Activated naive CD8-positive, alpha-beta T cell treated with anti-CD3 and anti-CD28 coated beads, Interleukin-2, amount 10 ng/mL, durations not matched to agents 7 days and 5 days (primary cell): ENCODE measurements around the gene GSTO1. TPM values are rescaled to one million over a fixed set of nuclear protein-coding genes. Genes with fewer than 3 reads are reported as not detected.

Experiments
- ATAC-seq: fragments of 150-1000 bp; cut with Tn5 transposase; one replicate; pipeline ENCODE4 v1.10.0; 2021; ENCODE audit warnings: low read depth, moderate library complexity
- POLR2A ChIA-PET: fragments of 350-600 bp; sonication (Branson Sonifier 250); formaldehyde crosslinking; loops from one replicate; lab custom pipeline; 2021; ENCODE audit warnings: antibody characterized with exemption; lab: Charles Lee
- DNase-seq: peaks from one replicate; pipeline ENCODE4 v3.0.0; 2021
- H3K27ac Mint-ChIP-seq: one replicate; pipeline ENCODE4 v1.8.0; 2022; ENCODE audit warnings: mild to moderate bottlenecking, mixed read lengths
- H3K27me3 Mint-ChIP-seq: one replicate; pipeline ENCODE4 v1.8.0; 2022; ENCODE audit warnings: mild to moderate bottlenecking, moderate library complexity, mixed read lengths
- H3K36me3 Mint-ChIP-seq: one replicate; pipeline ENCODE4 v1.8.0; 2021; ENCODE audit warnings: mild to moderate bottlenecking, mixed read lengths
- H3K4me1 Mint-ChIP-seq: one replicate; pipeline ENCODE4 v1.8.0; 2021; ENCODE audit warnings: mixed read lengths
- H3K4me3 Mint-ChIP-seq: one replicate; pipeline ENCODE4 v1.8.0; 2022; ENCODE audit warnings: mild to moderate bottlenecking, moderate library complexity, mixed read lengths
- H3K9me3 Mint-ChIP-seq: one replicate; pipeline ENCODE4 v1.8.0; 2021; ENCODE audit warnings: mixed read lengths
- total RNA-seq, 2 experiments: library from RNA; stranded (reverse); gene quantifications; one replicate each; pipeline ENCODE4 v1.2.3, GENCODE V29; 2021

Gene GSTO1
- total RNA-seq, 2 experiments from 2014 or later = 92.2 to 97.7 TPM

DNA sequence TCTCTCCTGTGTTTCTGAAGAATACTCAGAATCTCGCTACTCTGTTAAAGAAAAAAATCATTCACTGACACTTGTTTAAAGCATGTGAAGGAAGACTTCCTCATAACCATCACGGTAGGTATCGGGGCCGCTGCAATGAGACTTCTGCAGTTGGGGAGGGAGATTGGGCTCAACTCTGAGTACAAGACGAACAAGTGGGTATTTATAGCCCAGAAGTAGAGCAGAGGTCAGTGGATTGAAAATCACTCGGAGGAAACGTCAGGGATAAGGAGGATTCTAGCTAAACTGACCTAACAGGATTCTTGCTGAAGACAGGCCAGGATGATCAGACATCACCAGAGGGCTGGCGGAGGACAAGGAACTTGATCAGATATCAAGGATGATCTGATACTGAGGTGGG, 50.2 kb downstream of the GSTO1 start:
- H3K27me3 Mint-ChIP-seq = peaks cover 3% of the 10 kb centered on the region
- peaks cover 21% of the 10 kb centered on the region for H3K36me3 Mint-ChIP-seq
- peaks cover 11% of the 10 kb centered on the region for H3K9me3 Mint-ChIP-seq
- H3K4me1 Mint-ChIP-seq = peaks cover 61% of the 10 kb centered on the region
- POLR2A ChIA-PET = interaction anchor here (0.8 to 4.3 kb wide), 5 partner anchors 17 to 49 kb away, joined by 3 to 40 read pairs (median 11); partner anchors contain the start of gene ITPRIP
- peak overlapping the region; percentile 42 for H3K27ac Mint-ChIP-seq
- no peak for DNase-seq
- no peak overlapping the region for H3K4me3 Mint-ChIP-seq
- ATAC-seq = no peak

DNA sequence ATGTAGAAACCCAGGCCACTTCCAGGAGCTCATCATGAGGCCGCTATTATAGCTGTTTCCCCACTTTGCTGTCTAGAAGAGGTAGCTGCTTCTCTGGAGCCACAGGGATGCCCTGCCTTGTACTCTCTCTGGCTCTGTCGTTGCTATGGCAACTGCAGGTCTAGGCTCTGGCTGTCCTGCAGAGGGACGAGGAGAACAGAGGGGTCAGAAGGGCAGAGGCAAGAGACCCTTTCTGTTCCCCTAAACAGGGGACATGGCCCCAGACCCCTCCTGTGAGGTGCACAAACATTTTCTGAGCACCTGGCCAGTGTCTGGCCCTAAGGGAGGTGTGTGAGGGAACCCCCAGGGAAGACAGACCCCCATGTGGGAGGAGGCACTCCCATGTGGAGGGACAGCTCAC, 52.2 kb downstream of the GSTO1 start:
- ATAC-seq (no peak), DNase-seq (peak; percentile 18)
- Mint-ChIP-seq H3K4me1 (peaks cover 51% of the 10 kb centered on the region), H3K27me3 (no peaks in the 10 kb centered on the region), H3K36me3 (peaks cover 30% of the 10 kb centered on the region), H3K27ac (no peak overlapping the region), H3K9me3 (peaks cover 10% of the 10 kb centered on the region), H3K4me3 (no peak overlapping the region)
- POLR2A ChIA-PET = interaction anchor here (1.2 to 4.3 kb wide), 7 partner anchors 15 to 47 kb away, joined by 3 to 40 read pairs (median 7); partner anchors contain the start of genes CFAP58 and ITPRIP

DNA sequence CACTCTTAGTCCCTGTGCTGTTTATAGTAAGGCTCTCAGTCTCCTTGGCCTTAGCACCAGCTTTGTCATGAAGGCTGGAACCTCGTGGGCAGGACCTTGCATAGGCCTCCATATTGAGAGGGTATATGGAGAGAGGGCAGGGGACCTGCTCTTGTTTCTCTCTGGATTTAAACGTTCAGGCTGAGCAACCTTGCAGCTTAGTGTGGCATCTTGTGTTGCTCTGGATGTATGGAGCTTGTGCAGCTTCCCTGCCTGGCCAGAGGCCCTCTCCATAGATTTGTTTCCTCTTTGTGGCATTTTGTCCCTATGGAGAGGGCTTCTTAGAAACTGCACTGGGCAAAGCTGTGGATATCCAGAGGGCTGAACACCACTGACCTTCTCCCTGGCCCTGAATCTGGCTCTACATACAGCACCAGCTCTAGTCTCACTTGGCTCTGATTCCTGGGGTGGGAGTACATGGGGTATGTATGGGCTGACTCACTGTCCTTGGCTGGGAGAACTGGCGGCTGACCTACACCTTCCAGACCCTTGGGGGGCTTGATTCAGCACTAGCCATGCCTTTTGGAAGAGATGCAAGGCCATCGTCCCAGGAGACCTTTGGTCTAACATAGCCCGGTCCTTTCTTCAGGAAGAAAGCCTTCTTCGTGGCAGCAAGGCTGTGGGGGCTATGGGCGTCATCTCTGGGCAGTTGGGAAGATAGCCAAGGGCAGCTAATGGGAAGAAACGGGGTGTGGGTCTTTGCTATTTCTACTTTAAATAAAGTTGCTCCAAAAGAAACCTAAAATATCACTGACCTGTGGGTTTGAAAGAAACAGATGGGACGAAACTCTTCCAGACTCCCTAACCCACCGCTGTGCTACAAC, 53.1 kb downstream of the GSTO1 start:
- peaks cover 32% of the 10 kb centered on the region for H3K36me3 Mint-ChIP-seq
- H3K9me3 Mint-ChIP-seq = peaks cover 7% of the 10 kb centered on the region
- H3K27me3 Mint-ChIP-seq = no peaks in the 10 kb centered on the region
- DNase-seq (no peak), ATAC-seq (no peak)
- H3K4me3 Mint-ChIP-seq = peak overlapping the region; percentile 78
- H3K27ac Mint-ChIP-seq = peak overlapping the region; percentile 81
- POLR2A ChIA-PET = interaction anchor here (1.2 to 4.3 kb wide), 6 partner anchors 14 to 46 kb away, joined by 3 to 40 read pairs (median 8); partner anchors contain the start of genes CFAP58 and ITPRIP
- peaks cover 58% of the 10 kb centered on the region for H3K4me1 Mint-ChIP-seq

DNA sequence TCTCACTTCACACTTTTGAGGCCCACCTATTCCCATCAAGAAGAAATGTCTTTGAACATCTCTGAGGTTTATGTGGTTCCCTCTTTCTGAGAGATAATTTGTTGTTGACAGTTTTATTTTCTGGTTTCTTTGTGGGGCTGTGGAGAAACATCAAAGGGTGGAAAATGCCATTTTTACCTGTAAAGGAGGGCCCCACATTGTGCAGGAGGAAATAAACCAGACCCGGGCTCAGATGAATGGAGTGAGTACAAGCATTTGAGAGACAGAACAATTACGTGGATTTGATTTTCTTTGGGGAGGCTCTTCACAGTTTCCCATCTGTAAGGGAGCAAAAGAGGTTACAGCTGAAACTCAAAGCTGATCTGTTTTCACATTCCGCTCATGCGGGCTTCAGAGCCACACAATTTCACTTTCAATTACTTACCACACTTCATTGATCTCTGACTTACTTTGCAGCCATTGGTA, 53.8 kb downstream of the GSTO1 start:
- ATAC-seq = peak; percentile 74
- peaks cover 31% of the 10 kb centered on the region for H3K36me3 Mint-ChIP-seq
- H3K4me3 Mint-ChIP-seq = peak overlapping the region; percentile 78
- H3K4me1 Mint-ChIP-seq = peaks cover 55% of the 10 kb centered on the region
- no peak for DNase-seq
- POLR2A ChIA-PET = interaction anchor here (4.2 to 4.3 kb wide), 2 partner anchors 13 to 30 kb away, joined by 19 to 40 read pairs; partner anchors contain the start of gene ITPRIP
- peaks cover 3% of the 10 kb centered on the region for H3K9me3 Mint-ChIP-seq
- peak overlapping the region; percentile 81 for H3K27ac Mint-ChIP-seq
- no peaks in the 10 kb centered on the region for H3K27me3 Mint-ChIP-seq

DNA sequence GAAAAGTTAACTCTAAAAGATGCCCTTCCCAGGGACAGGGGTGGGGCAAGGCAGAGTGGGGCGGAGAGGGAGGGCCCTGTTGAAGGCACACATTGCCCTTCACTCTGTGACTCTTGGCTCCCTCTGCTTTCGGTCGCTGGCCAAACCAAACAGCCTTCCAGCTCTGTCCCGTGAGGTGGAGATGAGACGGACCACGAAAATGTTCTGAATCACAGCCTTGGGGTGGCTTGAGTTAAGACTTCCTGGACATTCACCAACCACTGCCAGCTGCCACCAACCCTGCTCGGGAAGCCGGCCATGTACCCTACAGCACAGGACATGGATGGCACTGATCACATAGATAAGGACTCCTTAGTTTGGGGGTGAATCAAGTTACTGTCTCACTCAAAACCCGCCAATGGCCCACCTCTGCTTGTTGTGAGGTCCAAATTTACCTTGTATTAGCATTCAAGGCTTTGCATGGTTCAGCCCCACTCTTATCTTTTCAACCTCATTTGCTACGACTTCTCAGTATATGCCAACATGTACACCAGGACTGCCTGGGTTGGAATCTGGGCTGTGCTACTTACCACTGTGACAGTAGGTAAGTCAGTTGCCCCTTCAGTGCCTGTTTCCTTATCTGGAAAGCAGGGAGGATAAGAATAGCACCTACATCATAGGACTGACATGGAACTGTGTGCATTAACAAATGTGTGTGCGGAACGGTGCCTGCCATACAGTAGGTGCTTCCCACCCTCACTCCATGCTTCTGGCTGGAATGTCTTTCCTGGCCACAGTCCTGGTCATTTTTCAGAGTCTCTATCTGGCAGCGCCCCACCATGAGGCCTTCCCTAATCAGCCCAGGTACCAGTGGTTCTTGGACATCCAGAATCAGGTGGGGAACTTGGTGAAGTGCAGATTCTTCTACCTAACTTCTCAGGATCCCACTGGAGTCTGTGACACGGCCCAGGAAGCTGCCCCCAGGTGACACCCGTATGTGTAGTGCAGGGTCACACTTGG, 55.6 kb downstream of the GSTO1 start:
- POLR2A ChIA-PET = interaction anchor here (0.7 to 1.4 kb wide), 4 partner anchors 12 to 28 kb away, joined by 3 to 4 read pairs (median 4); partner anchors contain the start of gene ITPRIP
- peaks cover 46% of the 10 kb centered on the region for H3K4me1 Mint-ChIP-seq
- peak overlapping the region; percentile 46 for H3K27ac Mint-ChIP-seq
- H3K27me3 Mint-ChIP-seq = no peaks in the 10 kb centered on the region
- no peak overlapping the region for H3K4me3 Mint-ChIP-seq
- DNase-seq (no peak), ATAC-seq (no peak)
- H3K36me3 Mint-ChIP-seq = peaks cover 25% of the 10 kb centered on the region
- no peaks in the 10 kb centered on the region for H3K9me3 Mint-ChIP-seq

DNA sequence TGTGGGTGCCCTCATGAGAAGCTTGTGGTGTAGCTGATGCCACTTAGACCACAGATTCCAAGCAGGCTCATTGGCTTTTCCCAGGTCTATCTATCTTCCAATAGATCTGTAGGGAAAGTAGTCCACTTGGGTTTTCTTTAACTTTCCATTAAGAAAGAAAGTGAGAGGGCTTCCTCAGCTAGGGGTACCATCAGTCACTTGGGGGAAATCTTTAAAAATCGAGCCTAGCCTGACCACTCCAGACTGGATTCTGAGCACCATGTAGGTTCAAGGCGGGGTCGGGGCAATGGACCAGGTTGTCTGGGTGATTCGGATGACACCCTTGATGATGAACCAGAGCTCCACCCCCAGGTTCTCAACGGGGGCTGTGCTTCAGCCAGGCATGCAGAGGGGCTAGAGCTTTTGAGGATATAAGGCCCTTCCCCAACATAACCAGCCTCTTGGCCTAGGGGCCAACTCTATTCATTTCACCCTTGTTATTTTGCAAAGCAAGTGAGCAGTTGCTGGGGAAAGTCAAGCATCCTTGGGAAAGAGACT, 56.6 kb downstream of the GSTO1 start:
- H3K9me3 Mint-ChIP-seq = no peaks in the 10 kb centered on the region
- H3K4me3 Mint-ChIP-seq = no peak overlapping the region
- no peak for DNase-seq
- peaks cover 39% of the 10 kb centered on the region for H3K4me1 Mint-ChIP-seq
- ATAC-seq = no peak
- no peaks in the 10 kb centered on the region for H3K27me3 Mint-ChIP-seq
- H3K36me3 Mint-ChIP-seq = peaks cover 25% of the 10 kb centered on the region
- POLR2A ChIA-PET = interaction anchor here (1.4 kb wide), 1 partner anchor 17 kb away, joined by 4 read pairs; no protein-coding TSS in a partner anchor
- H3K27ac Mint-ChIP-seq = peak overlapping the region; percentile 34

DNA sequence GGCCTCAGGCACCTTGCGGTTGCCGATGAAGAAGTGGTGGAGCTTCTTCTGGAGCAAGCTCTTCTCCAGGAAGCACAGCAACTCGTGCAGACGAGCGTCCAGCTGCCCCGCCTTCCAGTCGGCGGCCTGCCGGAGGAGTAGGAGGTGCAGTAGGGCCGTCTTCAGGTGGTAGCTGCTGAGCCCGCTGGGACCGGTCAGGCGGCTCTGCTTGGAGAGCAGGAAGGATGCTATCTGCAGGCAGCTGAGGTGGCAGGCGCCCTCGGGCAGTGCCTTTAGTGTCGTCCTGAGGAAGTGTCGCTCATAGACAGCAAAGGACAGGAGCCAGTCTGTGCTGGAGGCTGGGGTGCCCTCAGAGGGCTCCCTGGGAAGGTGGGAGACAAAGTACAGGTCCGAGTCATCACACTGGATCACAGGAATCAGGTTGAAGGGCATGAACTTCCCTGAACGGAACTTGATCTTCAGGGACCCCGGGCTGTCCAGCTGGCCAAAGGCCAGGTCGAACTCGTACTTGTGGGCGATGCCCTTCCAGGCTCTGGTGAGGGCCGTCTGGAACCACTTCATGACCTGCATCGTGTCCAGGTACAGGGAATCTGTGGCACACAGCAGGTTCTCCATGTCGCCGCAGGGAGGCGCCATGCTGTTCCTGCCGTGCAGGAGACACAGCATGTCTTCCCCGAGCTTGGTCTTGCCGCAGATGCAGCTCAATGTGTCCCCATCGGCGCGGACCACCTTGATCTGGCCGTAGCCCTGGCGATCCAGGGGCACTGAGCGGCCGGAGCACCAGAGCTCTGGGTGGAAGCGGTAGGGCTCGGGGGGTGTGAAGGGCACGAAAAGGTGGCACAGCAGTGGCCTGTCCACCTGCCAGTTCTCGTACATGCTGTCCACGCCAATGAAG, 60.1 kb downstream of the GSTO1 start:
- peaks cover 24% of the 10 kb centered on the region for H3K4me1 Mint-ChIP-seq
- H3K4me3 Mint-ChIP-seq = no peak overlapping the region
- no peak overlapping the region for H3K27ac Mint-ChIP-seq
- H3K27me3 Mint-ChIP-seq = no peaks in the 10 kb centered on the region
- H3K9me3 Mint-ChIP-seq = no peaks in the 10 kb centered on the region
- H3K36me3 Mint-ChIP-seq = peaks cover 18% of the 10 kb centered on the region
- DNase-seq = no peak
- POLR2A ChIA-PET = interaction anchor here (1.1 kb wide), 1 partner anchor 24 kb away, joined by 6 read pairs; the partner anchor contains the start of gene ITPRIP
- ATAC-seq = no peak

DNA sequence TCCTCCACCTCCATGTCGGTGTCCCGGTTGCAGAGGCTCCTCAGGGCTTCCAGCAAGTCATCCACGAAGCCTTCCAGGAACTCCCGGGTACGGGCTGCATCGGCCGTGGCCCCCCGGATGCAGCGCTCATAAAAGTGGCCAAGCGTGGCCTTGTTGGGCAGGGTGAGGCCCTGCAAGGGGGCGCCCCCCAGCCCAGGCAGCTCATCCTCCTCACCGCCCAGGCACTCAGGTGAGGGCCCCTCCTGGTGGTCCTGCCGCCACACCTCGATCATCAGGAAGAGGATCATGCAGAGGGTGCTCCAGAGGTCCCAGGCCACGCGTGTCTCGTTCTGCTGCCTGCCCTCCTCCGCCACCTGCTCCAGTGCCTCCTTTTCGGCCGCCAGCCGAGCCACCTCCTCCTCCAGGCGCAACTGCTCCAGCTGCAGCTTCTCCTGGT, 60.8 kb downstream of the GSTO1 start:
- POLR2A ChIA-PET = no interaction called here
- Mint-ChIP-seq H3K36me3 (peaks cover 17% of the 10 kb centered on the region), H3K27me3 (no peaks in the 10 kb centered on the region), H3K27ac (no peak overlapping the region), H3K9me3 (no peaks in the 10 kb centered on the region), H3K4me1 (peaks cover 22% of the 10 kb centered on the region), H3K4me3 (no peak overlapping the region)
- peak; percentile 21 for DNase-seq
- ATAC-seq = no peak

DNA sequence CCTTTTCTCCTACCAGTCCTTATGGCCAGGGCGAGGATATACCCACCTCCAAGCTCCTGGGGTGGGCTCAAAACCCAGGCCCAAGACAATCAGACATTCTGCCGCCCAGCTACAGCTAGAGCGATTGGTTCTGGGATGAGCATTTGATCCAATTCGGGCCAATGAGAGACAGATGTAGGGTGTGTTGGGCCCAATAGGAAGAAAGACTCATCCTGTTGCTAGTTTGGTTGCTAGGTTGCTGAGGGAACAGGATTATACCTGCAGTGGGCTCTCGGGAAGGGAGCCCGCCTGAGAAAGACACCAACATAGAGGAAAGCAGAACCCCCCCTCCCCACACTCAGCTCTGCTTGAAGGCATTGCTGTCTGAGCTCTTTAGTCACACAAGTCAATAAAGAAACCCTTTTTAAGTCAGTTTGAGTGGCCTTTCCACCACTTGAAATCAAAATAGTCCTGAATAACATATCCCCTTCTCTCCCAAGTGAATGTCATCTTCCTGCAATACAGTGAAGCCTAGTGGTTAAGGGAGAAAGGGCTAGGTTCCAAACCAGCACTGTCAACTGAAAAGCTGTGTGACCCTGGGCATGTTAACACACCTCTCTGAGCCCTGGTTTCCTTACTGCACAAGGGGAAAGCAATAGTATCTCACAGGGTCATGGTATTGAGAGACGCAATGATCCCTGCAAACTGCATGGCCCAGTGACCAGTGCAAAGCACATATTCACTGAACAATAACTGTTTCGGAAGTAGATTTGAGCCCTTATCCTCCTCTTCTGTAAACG, 61.8 kb downstream of the GSTO1 start:
- no peak for ATAC-seq
- no peak overlapping the region for H3K4me3 Mint-ChIP-seq
- peaks cover 21% of the 10 kb centered on the region for H3K4me1 Mint-ChIP-seq
- DNase-seq = no peak
- H3K9me3 Mint-ChIP-seq = no peaks in the 10 kb centered on the region
- no peaks in the 10 kb centered on the region for H3K27me3 Mint-ChIP-seq
- POLR2A ChIA-PET = no interaction called here
- no peak overlapping the region for H3K27ac Mint-ChIP-seq
- H3K36me3 Mint-ChIP-seq = peaks cover 10% of the 10 kb centered on the region
